ENCODE measurements around the gene TFAP2A. TPM values are rescaled to one million over a fixed set of nuclear protein-coding genes. Genes with fewer than 3 reads are reported as not detected.

The TFAP2A gene
- total and polyA plus RNA-seq, 11 donors: 0.11 to 1.4 (median 0.30) TPM; not detected in 1

DNA sequence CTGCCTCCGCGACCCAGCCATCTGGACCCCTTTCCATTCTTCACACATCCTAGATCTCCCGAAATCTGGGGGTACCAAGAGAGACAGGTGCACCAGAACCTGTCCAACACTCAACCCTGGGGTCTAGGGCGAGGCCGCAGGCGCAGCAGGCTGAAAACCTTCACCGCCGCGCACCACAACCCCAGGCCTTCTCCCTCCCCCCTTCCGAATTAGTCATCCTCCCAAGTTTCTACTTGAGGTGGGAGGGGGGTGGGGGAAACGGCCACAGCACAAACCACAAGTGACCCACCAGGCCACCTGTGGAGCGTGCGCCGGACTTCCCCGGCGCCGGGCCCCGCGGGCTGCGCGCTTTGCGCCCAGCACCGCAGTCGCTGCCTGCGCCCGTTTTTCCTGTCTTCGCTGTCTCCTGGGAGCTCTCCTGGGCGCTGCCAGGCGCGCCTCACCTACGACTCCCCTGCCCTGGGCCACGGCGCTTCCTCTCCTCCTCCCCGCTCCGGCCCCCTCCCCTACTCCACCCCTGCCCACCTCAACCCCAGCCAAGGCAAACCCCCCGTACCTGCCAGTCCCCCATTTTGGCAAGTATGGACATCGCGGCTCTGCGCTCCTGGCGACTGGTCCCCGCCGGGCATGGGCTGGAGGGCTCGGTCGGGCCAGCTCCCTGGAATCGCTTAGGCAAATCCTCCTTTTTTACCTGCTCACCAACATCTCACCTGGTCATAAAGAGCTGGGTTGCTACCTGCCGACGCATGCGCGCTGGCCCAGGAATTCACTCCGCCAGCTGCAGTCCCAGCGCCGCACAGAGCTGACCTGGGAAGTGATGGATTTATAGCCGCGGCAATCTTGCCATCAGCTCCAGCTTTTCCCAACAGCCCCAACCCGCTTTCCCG is 4.2 kb upstream of the TFAP2A start:
- TF ChIP-seq POLR2A (IDR thresholded peaks at IDR 0.05): no peak
- TF ChIP-seq CTCF (IDR thresholded peaks at IDR 0.05): no peak
- no peak overlapping the region for H3K4me3 ChIP-seq
- intact Hi-C loops (cut with DNase I): loop anchor here in 1 of 10 donors (10.0 kb wide), 1 partner anchor 384 kb away; no protein-coding TSS in a partner anchor
- peaks cover 75 to 100% (median 96%) of the 10 kb centered on the region in 9 donors for H3K27me3 ChIP-seq
- H3K36me3 ChIP-seq: no peaks in the 10 kb centered on the region
- WGBS, 4 donors: 3 to 7% (median 5%) methylated on average over 27 to 56 of the region's 56 CpGs
- no peak overlapping the region for H3K27ac ChIP-seq
- no peaks in the 10 kb centered on the region for H3K9me3 ChIP-seq
- no peak for DNase-seq
- H3K4me1 ChIP-seq: peaks cover 0 to 47% (median 8%) of the 10 kb centered on the region in 12 donors
- no peak for ATAC-seq

- H3K27me3 ChIP-seq: peaks cover 77 to 100% (median 97%) of the 10 kb centered on the region in 9 donors
- H3K27ac ChIP-seq: no peak overlapping the region
- TF ChIP-seq POLR2A (IDR thresholded peaks at IDR 0.05): no peak
- no peak overlapping the region for H3K4me3 ChIP-seq
- WGBS, 4 donors: 42 to 52% (median 47%) methylated on average over 17 to 18 of the region's 18 CpGs
- intact Hi-C loops (cut with DNase I): loop anchor here in 1 of 10 donors (10.0 kb wide), 1 partner anchor 384 kb away; no protein-coding TSS in a partner anchor
- ATAC-seq (no peak), DNase-seq (no peak)
- H3K9me3 ChIP-seq: no peaks in the 10 kb centered on the region
- no peaks in the 10 kb centered on the region for H3K36me3 ChIP-seq
- peaks cover 0 to 53% (median 14%) of the 10 kb centered on the region in 12 donors for H3K4me1 ChIP-seq
Observed at GRCh38 chr6:10418361-10418861, 3.5 kb upstream of the TFAP2A start.

DNA sequence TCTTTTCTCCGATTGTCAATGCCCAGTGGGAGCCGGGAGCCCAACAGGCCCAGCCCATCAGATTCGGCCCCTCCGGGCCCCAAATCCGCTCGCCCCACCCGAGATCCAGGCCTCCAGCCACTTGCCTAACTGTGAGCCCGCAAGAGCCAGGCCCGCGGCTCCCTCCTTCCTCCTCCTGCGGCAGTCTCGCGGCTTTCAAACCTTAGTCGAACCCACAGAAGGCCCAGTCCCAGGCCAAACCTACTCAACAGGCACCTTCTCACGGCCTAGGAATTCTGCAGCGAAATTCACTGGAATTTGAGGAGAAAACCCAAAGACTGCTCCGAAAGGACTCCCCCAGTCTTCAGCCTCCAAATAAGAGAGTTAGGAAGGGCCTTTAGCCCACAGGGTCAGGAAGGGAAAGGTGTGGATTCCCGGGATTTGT is 2.8 kb upstream of the TFAP2A start:
- Histone ChIP-seq H3K36me3 (no peaks in the 10 kb centered on the region), H3K27ac (no peak overlapping the region), H3K4me3 (no peak overlapping the region), H3K27me3 (peaks cover 78 to 100% (median 98%) of the 10 kb centered on the region in 9 donors), H3K9me3 (no peaks in the 10 kb centered on the region), H3K4me1 (peaks cover 0 to 60% (median 22%) of the 10 kb centered on the region in 12 donors)
- 33 to 45% (median 39%) methylated on average over 18 of the region's 18 CpGs for WGBS, 4 donors
- no peak for ATAC-seq
- TF ChIP-seq POLR2A (IDR thresholded peaks at IDR 0.05) (no peak), CTCF (IDR thresholded peaks at IDR 0.05) (no peak)
- intact Hi-C loops (cut with DNase I): loop anchor here in 1 of 10 donors (10.0 kb wide), 1 partner anchor 383 kb away; no protein-coding TSS in a partner anchor
- DNase-seq: no peak

DNA sequence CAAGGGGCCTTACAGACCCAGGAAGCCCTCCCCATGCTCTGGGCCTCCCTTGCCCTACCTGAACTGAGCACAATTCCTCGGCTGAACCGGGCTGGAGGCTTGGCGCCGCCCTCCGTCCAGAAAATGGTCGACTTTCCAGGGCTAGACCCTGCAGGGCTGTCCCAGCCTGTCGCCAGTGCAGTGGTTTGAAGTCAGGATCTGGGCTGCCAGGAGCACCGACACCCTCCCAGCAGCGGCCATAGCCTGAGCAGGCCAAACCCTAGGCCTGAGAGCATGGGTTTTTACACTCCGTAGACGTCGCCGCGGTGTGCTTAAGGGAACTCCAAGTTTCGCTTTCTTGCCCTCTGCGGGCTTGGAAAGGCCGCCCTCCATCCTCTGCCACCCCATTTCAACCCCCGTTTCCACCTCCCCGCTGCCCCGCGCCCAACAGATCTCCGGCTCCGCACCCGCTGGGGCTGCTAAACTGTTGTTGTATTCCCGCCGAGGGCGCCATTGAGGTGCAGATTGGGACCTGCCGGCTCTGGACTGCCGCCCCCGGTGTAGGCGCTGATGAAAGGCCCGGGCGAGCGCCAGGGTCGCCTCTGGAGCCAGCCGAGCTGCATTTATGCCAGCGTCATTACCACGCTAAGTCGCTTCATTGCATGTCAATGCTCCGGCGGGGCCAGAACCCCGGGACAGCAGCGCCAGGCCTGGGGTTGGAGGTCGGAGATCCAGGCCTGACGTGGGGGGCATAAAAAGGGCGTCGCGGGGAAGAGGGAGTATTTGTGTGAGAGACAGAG is 2.2 kb upstream of the TFAP2A start:
- no peaks in the 10 kb centered on the region for H3K36me3 ChIP-seq
- H3K4me3 ChIP-seq: peak overlapping the region in 8 of 12 donors; percentile 9 to 33 (median 23)
- WGBS, 4 donors: 9 to 24% (median 15%) methylated on average over 11 to 48 of the region's 48 CpGs
- ATAC-seq: no peak
- no peaks in the 10 kb centered on the region for H3K9me3 ChIP-seq
- peak in 1 of 5 donors; percentile 53 for DNase-seq
- H3K4me1 ChIP-seq: peaks cover 0 to 64% (median 23%) of the 10 kb centered on the region in 12 donors
- TF ChIP-seq CTCF (IDR thresholded peaks at IDR 0.05) (no peak), POLR2A (IDR thresholded peaks at IDR 0.05) (no peak)
- peaks cover 75 to 99% (median 97%) of the 10 kb centered on the region in 9 donors for H3K27me3 ChIP-seq
- intact Hi-C loops (cut with DNase I): loop anchor here in 1 of 10 donors (10.0 kb wide), 1 partner anchor 382 kb away; no protein-coding TSS in a partner anchor
- H3K27ac ChIP-seq: no peak overlapping the region

Measured in heart left ventricle (tissue), 16 donors.